Parathyroid adenoma (tissue), 2 donors: ENCODE results near the gene QRSL1.

ENCODE experiments used
- H2AFZ ChIP-seq: fragments of 300-600 bp; sonication (generic); one replicate; pipeline ENCODE4 v1.7.0; 2017; ENCODE audit warnings: antibody characterized with exemption, mild to moderate bottlenecking
- H3K27ac ChIP-seq: fragments of 300-600 bp; sonication (generic); one replicate; pipeline ENCODE4 v1.7.0; 2017
- H3K27me3 ChIP-seq: fragments of 300-600 bp; sonication (generic); one replicate; pipeline ENCODE4 v1.7.0; 2017; ENCODE audit warnings: low read length; ENCODE audit not compliant: control insufficient read depth, insufficient read depth
- H3K36me3 ChIP-seq: fragments of 300-600 bp; sonication (generic); one replicate; pipeline ENCODE4 v1.7.0; 2017; ENCODE audit warnings: low read length; ENCODE audit not compliant: control insufficient read depth, insufficient read depth
- H3K4me1 ChIP-seq: fragments of 300-600 bp; sonication (generic); one replicate; pipeline ENCODE4 v1.7.0; 2017; ENCODE audit warnings: control low read depth
- H3K4me2 ChIP-seq: fragments of 300-600 bp; sonication (generic); one replicate; pipeline ENCODE4 v1.7.0; 2017; ENCODE audit warnings: low read length
- H3K4me3 ChIP-seq: fragments of 300-600 bp; sonication (generic); one replicate; pipeline ENCODE4 v1.7.0; 2017; ENCODE audit warnings: low read depth, low read length
- H3K79me2 ChIP-seq: fragments of 300-600 bp; sonication (generic); one replicate; pipeline ENCODE4 v1.7.0; 2017; ENCODE audit warnings: control low read depth
- H3K9ac ChIP-seq: fragments of 300-600 bp; sonication (generic); one replicate; pipeline ENCODE4 v1.7.0; 2017; ENCODE audit warnings: mild to moderate bottlenecking
- H3K9me3 ChIP-seq: fragments of 300-600 bp; sonication (generic); one replicate; pipeline ENCODE4 v1.7.0; 2017; ENCODE audit warnings: low read length; ENCODE audit not compliant: control insufficient read depth
- CTCF ChIP-seq: fragments of 300-600 bp; sonication (generic); IDR thresholded peaks from one replicate; pipeline ENCODE4 v1.7.0; 2017; ENCODE audit warnings: antibody characterized with exemption, mild to moderate bottlenecking
- donor health status: primary hyperparathyroidism.

QRSL1 gene

DNA sequence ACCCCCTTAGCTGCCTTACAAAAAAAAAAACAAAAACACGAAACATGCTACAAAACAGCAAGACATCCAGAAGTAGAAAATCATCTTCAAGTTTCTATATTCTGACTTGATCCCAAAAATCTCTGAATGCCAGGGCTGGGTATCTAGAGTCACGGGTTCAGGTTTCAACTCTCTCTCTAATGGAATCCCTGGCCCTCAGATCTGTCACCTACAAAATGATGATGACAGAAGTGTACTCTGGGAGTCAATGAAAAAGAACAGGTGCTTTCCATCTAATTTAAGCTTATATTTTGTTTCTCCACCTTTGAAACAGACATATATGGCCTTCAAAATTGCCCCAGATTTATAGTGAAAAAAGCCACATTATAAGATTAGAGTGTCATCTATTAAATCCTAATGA is 18.3 kb upstream of the QRSL1 start:
- TF ChIP-seq CTCF: no peak
- Histone ChIP-seq H3K79me2 (no peaks in the 10 kb centered on the region), H3K27me3 (no peaks in the 10 kb centered on the region), H3K4me1 (no peaks in the 10 kb centered on the region), H3K36me3 (no peaks in the 10 kb centered on the region), H3K9ac (no peak overlapping the region), H3K9me3 (no peaks in the 10 kb centered on the region), H2AFZ (no peak overlapping the region), H3K4me2 (no peak overlapping the region), H3K27ac (no peak overlapping the region), H3K4me3 (no peak overlapping the region)

GRCh38 chr6:106612671-106613416 is 16.5 kb upstream of the QRSL1 start:
- H3K36me3 ChIP-seq: no peaks in the 10 kb centered on the region
- no peaks in the 10 kb centered on the region for H3K9me3 ChIP-seq
- no peaks in the 10 kb centered on the region for H3K79me2 ChIP-seq
- TF ChIP-seq CTCF: no peak
- H3K27ac ChIP-seq: no peak overlapping the region
- H3K27me3 ChIP-seq: no peaks in the 10 kb centered on the region
- H3K4me1 ChIP-seq: no peaks in the 10 kb centered on the region
- no peak overlapping the region for H3K4me2 ChIP-seq
- no peak overlapping the region for H3K9ac ChIP-seq
- no peak overlapping the region for H3K4me3 ChIP-seq
- no peak overlapping the region for H2AFZ ChIP-seq

GRCh38 chr6:106613590-106613989 is 15.8 kb upstream of the QRSL1 start:
- H2AFZ ChIP-seq: no peak overlapping the region
- H3K9ac ChIP-seq: no peak overlapping the region
- H3K4me2 ChIP-seq: no peak overlapping the region
- H3K27me3 ChIP-seq: no peaks in the 10 kb centered on the region
- no peaks in the 10 kb centered on the region for H3K9me3 ChIP-seq
- H3K4me1 ChIP-seq: no peaks in the 10 kb centered on the region
- no peaks in the 10 kb centered on the region for H3K79me2 ChIP-seq
- no peak overlapping the region for H3K27ac ChIP-seq
- H3K4me3 ChIP-seq: no peak overlapping the region
- TF ChIP-seq CTCF: no peak
- no peaks in the 10 kb centered on the region for H3K36me3 ChIP-seq

DNA sequence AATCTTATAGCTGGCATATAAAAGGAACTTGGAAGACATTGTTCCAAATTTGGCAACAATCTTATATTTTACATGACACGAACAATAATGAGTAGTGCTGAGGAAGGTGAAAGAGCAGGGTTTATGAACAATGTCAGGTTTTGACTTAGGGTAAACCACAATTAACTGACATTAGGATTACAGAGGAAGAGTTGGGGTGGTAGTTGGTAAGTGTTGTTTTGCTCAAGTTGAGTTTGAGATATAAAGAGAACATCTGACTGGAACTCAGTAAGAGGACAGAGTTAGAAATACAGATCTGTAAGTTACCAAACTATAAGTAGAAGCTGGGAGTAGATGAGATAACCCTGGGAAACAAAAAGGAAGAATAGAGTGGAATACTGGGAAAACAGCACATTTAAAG is 15.2 kb upstream of the QRSL1 start:
- Histone ChIP-seq H3K79me2 (no peaks in the 10 kb centered on the region), H3K36me3 (no peaks in the 10 kb centered on the region), H3K4me2 (no peak overlapping the region), H2AFZ (no peak overlapping the region), H3K4me1 (no peaks in the 10 kb centered on the region), H3K9me3 (no peaks in the 10 kb centered on the region), H3K27ac (no peak overlapping the region), H3K27me3 (no peaks in the 10 kb centered on the region), H3K9ac (no peak overlapping the region), H3K4me3 (no peak overlapping the region)
- no peak for TF ChIP-seq CTCF

DNA sequence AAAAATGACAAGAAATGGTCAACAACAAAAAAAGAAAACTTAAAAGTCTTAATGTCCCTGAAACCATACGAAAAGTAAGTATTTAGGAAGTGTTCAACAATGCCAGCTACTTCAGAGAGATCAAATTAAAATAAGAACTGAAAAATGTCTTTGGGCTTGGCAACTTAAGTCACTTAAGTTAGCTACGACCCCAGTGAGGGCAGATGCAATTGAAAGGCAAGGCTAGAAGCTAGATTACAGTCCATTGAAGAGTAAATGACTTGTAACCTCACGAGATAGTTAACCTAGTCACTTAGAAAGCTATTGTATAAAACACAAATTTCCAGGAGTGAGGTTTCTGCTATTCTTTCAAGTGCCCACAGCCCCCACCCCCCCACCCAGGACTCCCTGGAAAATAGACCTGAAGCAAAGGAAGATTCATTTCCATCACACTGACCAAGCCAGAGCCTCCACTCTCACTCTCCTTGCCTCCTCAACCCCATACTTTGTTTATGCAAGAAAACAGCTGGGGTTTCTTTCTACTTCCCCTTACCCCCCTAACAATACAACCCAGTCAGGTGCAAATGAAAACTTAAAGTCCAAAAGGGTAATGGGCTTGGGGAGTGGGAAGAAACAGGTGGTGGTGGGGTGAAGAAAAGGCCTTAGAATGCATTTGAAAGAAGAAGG is 14.7 kb upstream of the QRSL1 start:
- H3K27ac ChIP-seq: no peak overlapping the region
- no peaks in the 10 kb centered on the region for H3K79me2 ChIP-seq
- no peak overlapping the region for H3K9ac ChIP-seq
- no peaks in the 10 kb centered on the region for H3K4me1 ChIP-seq
- no peak overlapping the region for H2AFZ ChIP-seq
- H3K36me3 ChIP-seq: no peaks in the 10 kb centered on the region
- H3K4me2 ChIP-seq: no peak overlapping the region
- H3K4me3 ChIP-seq: no peak overlapping the region
- H3K27me3 ChIP-seq: no peaks in the 10 kb centered on the region
- TF ChIP-seq CTCF: no peak
- no peaks in the 10 kb centered on the region for H3K9me3 ChIP-seq
